ENCODE data around the gene SYNE1.

SYNE1 gene

GRCh38 chr6:152232501-152233151 lies 404.5 kb downstream of the SYNE1 start:
- no peak for TF ChIP-seq SPI1 (IDR thresholded peaks at IDR 0.05; ENCODE audit: borderline replicate concordance, low read depth)
- no peak for TF ChIP-seq POLR2AphosphoS5 (IDR thresholded peaks at IDR 0.05; ENCODE audit: low read depth)
- no peak for TF ChIP-seq GABPA (IDR thresholded peaks at IDR 0.05; ENCODE audit: low read depth)
- no peak for TF ChIP-seq CTCF (IDR thresholded peaks at IDR 0.05; ENCODE audit: insufficient read depth, low read length)
- TF ChIP-seq REST (IDR thresholded peaks at IDR 0.05; ENCODE audit: insufficient replicate concordance, low read depth), result no peak
- Histone ChIP-seq H3K27me3 (ENCODE audit: insufficient read depth, poor library complexity, severe bottlenecking) (no peaks in the 10 kb centered on the region), H3K4me3 (replicated peaks; ENCODE audit: insufficient read depth, low read length) (no peak overlapping the region), H3K27ac (replicated peaks) (no peak overlapping the region)
- DNase-seq (ENCODE audit: low read depth in 1 of 2, low spot score in 1 of 2), result no peak

GRCh38 chr6:152229330-152229729 lies 407.8 kb downstream of the SYNE1 start:
- Histone ChIP-seq H3K27me3 (ENCODE audit: insufficient read depth, poor library complexity, severe bottlenecking) (no peaks in the 10 kb centered on the region), H3K4me3 (replicated peaks; ENCODE audit: insufficient read depth, low read length) (no peak overlapping the region), H3K27ac (replicated peaks) (no peak overlapping the region)
- TF ChIP-seq SPI1 (IDR thresholded peaks at IDR 0.05; ENCODE audit: borderline replicate concordance, low read depth) (no peak), GABPA (IDR thresholded peaks at IDR 0.05; ENCODE audit: low read depth) (no peak), REST (IDR thresholded peaks at IDR 0.05; ENCODE audit: insufficient replicate concordance, low read depth) (no peak), CTCF (IDR thresholded peaks at IDR 0.05; ENCODE audit: insufficient read depth, low read length) (no peak), POLR2AphosphoS5 (IDR thresholded peaks at IDR 0.05; ENCODE audit: low read depth) (no peak)
- DNase-seq (ENCODE audit: low read depth in 1 of 2, low spot score in 1 of 2), result no peak

GRCh38 chr6:152226119-152226518 lies 411.0 kb downstream of the SYNE1 start:
- TF ChIP-seq POLR2AphosphoS5 (IDR thresholded peaks at IDR 0.05; ENCODE audit: low read depth) (no peak), CTCF (IDR thresholded peaks at IDR 0.05; ENCODE audit: insufficient read depth, low read length) (no peak), GABPA (IDR thresholded peaks at IDR 0.05; ENCODE audit: low read depth) (no peak), REST (IDR thresholded peaks at IDR 0.05; ENCODE audit: insufficient replicate concordance, low read depth) (no peak), SPI1 (IDR thresholded peaks at IDR 0.05; ENCODE audit: borderline replicate concordance, low read depth) (no peak)

More at GRCh38 chr6:152226119-152226518, 411.0 kb downstream of the SYNE1 start:
- no peaks in the 10 kb centered on the region for H3K27me3 ChIP-seq (ENCODE audit: insufficient read depth, poor library complexity, severe bottlenecking)
- no peak for DNase-seq (ENCODE audit: low read depth in 1 of 2, low spot score in 1 of 2)
- no peak overlapping the region for H3K27ac ChIP-seq (replicated peaks)
- no peak overlapping the region for H3K4me3 ChIP-seq (replicated peaks; ENCODE audit: insufficient read depth, low read length)

Data from HL-60 (cell line).